HEK293T (cell line): ENCODE results near the gene ASTN2.
"Not testable (repeated sequence)": the region's sequence is repeated elsewhere in the genome, so short reads cannot be mapped to it uniquely, and the experiment has no call there.

Experiments
- CTCF ChIA-PET: fragments of 350-600 bp; formaldehyde crosslinking; extraction: SDS; loops from one replicate; lab custom pipeline; 2021; ENCODE audit warnings: antibody characterized with exemption, inconsistent platforms; lab: Yijun Ruan, JAX
- POLR2A ChIA-PET: fragments of 350-600 bp; formaldehyde crosslinking; extraction: SDS; loops from one replicate; lab custom pipeline; 2020; ENCODE audit warnings: antibody characterized with exemption, inconsistent platforms; lab: Yijun Ruan, JAX
- DNase-seq: peaks from one replicate; pipeline ENCODE4 v3.0.0; 2012; ENCODE audit warnings: mixed read lengths; ENCODE audit errors: extremely low spot score
- ARNT ChIP-seq: fragments of 450-650 bp; IDR thresholded peaks from 2 replicates; pipeline ENCODE4 v1.6.1; 2017; ENCODE audit warnings: mild to moderate bottlenecking
- BHLHE40 ChIP-seq: fragments of 450-650 bp; IDR thresholded peaks from 2 replicates; pipeline ENCODE4 v1.6.1; 2016; ENCODE audit warnings: mild to moderate bottlenecking, moderate library complexity, borderline replicate concordance
- CTBP1 ChIP-seq: fragments of 450-650 bp; IDR thresholded peaks from 2 replicates; pipeline ENCODE4 v1.6.1; 2016; ENCODE audit warnings: borderline replicate concordance
- ELF4 ChIP-seq: fragments of 450-650 bp; IDR thresholded peaks from 2 replicates; pipeline ENCODE4 v1.6.1; 2017; ENCODE audit warnings: antibody characterized with exemption
- FOXA1 ChIP-seq: fragments of 450-650 bp; IDR thresholded peaks from 2 replicates; pipeline ENCODE4 v1.6.1; 2016; ENCODE audit warnings: mild to moderate bottlenecking
- FOXK2 ChIP-seq: fragments of 450-650 bp; IDR thresholded peaks from 2 replicates; pipeline ENCODE4 v1.6.1; 2016; ENCODE audit warnings: mild to moderate bottlenecking
- FOXM1 ChIP-seq: fragments of 450-650 bp; IDR thresholded peaks from 2 replicates; pipeline ENCODE4 v1.6.1; 2017; ENCODE audit warnings: mild to moderate bottlenecking, borderline replicate concordance
- HDGF ChIP-seq: fragments of 450-650 bp; IDR thresholded peaks from 2 replicates; pipeline ENCODE4 v1.6.1; 2017; ENCODE audit warnings: antibody characterized with exemption, borderline replicate concordance
- L3MBTL2 ChIP-seq: fragments of 450-650 bp; conservative IDR thresholded peaks from 2 replicates; pipeline ENCODE4 v1.6.1; 2016; ENCODE audit warnings: mild to moderate bottlenecking
- LEF1 ChIP-seq: fragments of 450-650 bp; IDR thresholded peaks from 2 replicates; pipeline ENCODE4 v1.6.1; 2017; ENCODE audit warnings: mild to moderate bottlenecking, borderline replicate concordance
- NFRKB ChIP-seq: fragments of 450-650 bp; IDR thresholded peaks from 2 replicates; pipeline ENCODE4 v1.6.1; 2016; ENCODE audit warnings: mild to moderate bottlenecking, moderate library complexity
- SP1 ChIP-seq: fragments of 450-650 bp; IDR thresholded peaks from 2 replicates; pipeline ENCODE4 v1.6.1; 2017
- SUZ12 ChIP-seq: fragments of 450-650 bp; IDR thresholded peaks from 2 replicates; pipeline ENCODE4 v1.6.1; 2016; ENCODE audit warnings: mild to moderate bottlenecking
- TARDBP ChIP-seq: fragments of 450-650 bp; IDR thresholded peaks from 2 replicates; pipeline ENCODE4 v1.6.1; 2016
- ZNF384 ChIP-seq: fragments of 450-650 bp; IDR thresholded peaks from 2 replicates; pipeline ENCODE4 v1.6.1; 2016
- TF ChIP-seq, protein P1 (sequence below): fragments of 450-650 bp; IDR thresholded peaks from 2 replicates; pipeline ENCODE4 v1.6.1; 2016

ASTN2 gene

DNA sequence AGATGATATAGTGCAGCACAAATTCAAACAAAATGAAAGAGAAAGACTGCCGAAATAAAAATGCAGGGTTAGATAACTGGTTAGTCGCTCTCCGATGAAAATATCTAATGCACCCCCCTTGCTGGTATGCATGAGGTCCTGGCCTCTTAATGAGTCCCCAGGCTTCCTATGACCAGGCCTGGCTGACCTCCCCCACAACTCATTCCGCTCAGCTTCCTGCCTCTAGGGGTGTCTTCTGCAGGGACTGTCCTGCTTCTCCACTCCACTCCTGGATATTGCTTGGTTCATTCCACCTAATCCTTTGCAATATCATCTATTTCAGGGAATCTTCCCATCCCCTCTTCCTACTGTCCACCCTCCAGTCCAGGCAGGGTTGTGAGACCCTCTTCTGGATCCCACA is 341.8 kb downstream of the ASTN2 start:
- no peak for DNase-seq
- ChIA-PET POLR2A (no interaction called here), CTCF (no interaction called here)
- TF ChIP-seq, protein P1, sequence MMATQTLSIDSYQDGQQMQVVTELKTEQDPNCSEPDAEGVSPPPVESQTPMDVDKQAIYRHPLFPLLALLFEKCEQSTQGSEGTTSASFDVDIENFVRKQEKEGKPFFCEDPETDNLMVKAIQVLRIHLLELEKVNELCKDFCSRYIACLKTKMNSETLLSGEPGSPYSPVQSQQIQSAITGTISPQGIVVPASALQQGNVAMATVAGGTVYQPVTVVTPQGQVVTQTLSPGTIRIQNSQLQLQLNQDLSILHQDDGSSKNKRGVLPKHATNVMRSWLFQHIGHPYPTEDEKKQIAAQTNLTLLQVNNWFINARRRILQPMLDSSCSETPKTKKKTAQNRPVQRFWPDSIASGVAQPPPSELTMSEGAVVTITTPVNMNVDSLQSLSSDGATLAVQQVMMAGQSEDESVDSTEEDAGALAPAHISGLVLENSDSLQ, result no peak
- no peak for TF ChIP-seq FOXA1
- TF ChIP-seq NFRKB, result no peak
- TF ChIP-seq SP1, result no peak
- no peak for TF ChIP-seq CTBP1
- TF ChIP-seq SUZ12, result no peak
- TF ChIP-seq ARNT, result no peak
- TF ChIP-seq LEF1, result no peak
- no peak for TF ChIP-seq L3MBTL2
- no peak for TF ChIP-seq ZNF384
- no peak for TF ChIP-seq BHLHE40
- no peak for TF ChIP-seq ELF4
- no peak for TF ChIP-seq FOXM1
- TF ChIP-seq FOXK2, result no peak

DNA sequence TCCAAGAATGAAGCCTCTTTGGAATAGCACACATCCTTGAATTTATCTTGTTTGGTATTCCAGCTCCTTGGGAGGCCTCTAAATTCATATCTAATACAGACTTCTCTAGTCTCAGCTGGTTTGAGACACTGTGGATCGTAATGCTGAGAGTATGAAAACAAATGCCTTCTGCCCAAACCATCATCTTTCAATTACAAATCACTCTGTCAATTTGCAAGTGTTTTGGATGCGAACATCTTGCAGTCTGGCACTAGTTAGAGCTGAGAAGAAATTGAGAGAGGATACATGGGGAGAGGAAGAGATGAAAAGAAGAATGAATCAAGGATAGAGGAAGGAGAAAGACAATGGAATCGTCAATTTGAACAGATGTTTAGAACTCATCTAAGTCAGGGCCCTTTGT is 342.6 kb downstream of the ASTN2 start:
- ChIA-PET CTCF (no interaction called here), POLR2A (no interaction called here)
- TF ChIP-seq SP1 (no peak), HDGF (no peak), ARNT (no peak), BHLHE40 (no peak), FOXA1 (no peak), ZNF384 (no peak), SUZ12 (no peak), FOXK2 (no peak)
- no peak for DNase-seq

- POLR2A ChIA-PET, CTCF ChIA-PET: not testable (repeated sequence)
Measured at GRCh38 chr9:117071673-117072207, 343.1 kb downstream of the ASTN2 start.

GRCh38 chr9:117063721-117064471 is 351.0 kb downstream of the ASTN2 start:
- ChIA-PET POLR2A (no interaction called here), CTCF (no interaction called here)
- TF ChIP-seq SP1 (no peak), CTBP1 (no peak), HDGF (no peak), ZNF384 (no peak), FOXM1 (no peak), ELF4 (no peak), LEF1 (no peak), BHLHE40 (no peak), SUZ12 (no peak), NFRKB (no peak)
- TF ChIP-seq, protein P1, result no peak
- no peak for DNase-seq

More at GRCh38 chr9:117071673-117072207, 343.1 kb downstream of the ASTN2 start:
- DNase-seq, result not testable (repeated sequence)

GRCh38 chr9:117060963-117061362 is 353.9 kb downstream of the ASTN2 start:
- POLR2A ChIA-PET, result no interaction called here
- CTCF ChIA-PET, result no interaction called here
- DNase-seq, result no peak
- TF ChIP-seq NFRKB, result no peak
- no peak for TF ChIP-seq SP1
- TF ChIP-seq ELF4, result no peak
- no peak for TF ChIP-seq ARNT
- TF ChIP-seq SUZ12, result no peak
- no peak for TF ChIP-seq BHLHE40
- TF ChIP-seq FOXM1, result no peak
- TF ChIP-seq CTBP1, result no peak
- TF ChIP-seq FOXA1, result no peak
- TF ChIP-seq HDGF, result no peak
- TF ChIP-seq TARDBP, result no peak
- TF ChIP-seq, protein P1, result no peak
- TF ChIP-seq FOXK2, result no peak

- ChIA-PET POLR2A (no interaction called here), CTCF (no interaction called here)
- TF ChIP-seq FOXM1 (no peak), ARNT (no peak), LEF1 (no peak), SUZ12 (no peak), SP1 (no peak)
- DNase-seq, result no peak
Measured at GRCh38 chr9:117050007-117050406, 364.9 kb downstream of the ASTN2 start.
